Stimulated activated CD8-positive, alpha-beta memory T cell treated with anti-CD3 and anti-CD28 coated beads, Interleukin-2, amount 100 ng/mL, for 1 hour (primary cell): ENCODE data around the gene ST6GALNAC3.

Source experiments
- DNase-seq, 2 donors: peaks; one replicate each; pipeline ENCODE4 v3.0.0-alpha.2; 2020; ENCODE audit warnings: low read depth in 2 of 2

The ST6GALNAC3 gene

DNA sequence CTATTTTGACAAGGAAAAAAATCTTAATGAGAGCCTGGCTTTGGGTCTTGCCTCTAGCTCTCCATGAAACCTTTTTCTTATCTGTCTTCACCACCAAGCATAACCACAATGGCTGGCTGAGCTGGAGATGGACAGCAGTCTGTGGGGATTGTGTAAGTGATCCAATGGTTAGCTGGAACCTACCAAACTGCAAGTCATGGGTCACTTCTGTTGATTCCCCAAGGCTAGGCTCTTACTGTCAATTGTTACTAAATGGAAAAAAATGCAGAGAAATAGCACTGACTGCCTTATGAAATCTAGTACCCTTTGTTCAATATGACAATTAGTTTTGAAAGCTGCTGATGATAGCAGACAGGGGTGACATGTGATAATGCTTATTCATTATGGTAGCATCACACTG lies 359.0 kb downstream of the ST6GALNAC3 start:
- no peak for DNase-seq

DNA sequence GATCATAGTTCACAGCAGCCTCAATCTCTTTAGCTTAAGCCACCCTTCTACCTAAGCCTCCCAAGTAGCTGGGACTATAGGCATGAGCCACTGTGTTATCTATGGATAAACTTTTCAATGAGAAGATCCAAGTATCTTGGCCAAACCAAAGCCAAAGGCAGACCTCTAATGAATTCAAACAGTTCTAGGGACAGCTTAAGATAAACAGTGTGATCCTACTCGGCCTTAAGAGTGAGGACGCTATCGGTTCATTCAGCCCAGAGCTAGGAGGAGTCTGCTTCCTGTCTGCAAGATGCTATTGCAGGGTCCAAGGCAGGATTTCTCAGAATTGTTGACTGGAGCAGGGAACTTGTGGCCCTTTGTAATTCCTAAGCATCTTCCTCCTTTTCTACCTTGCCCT lies 368.7 kb downstream of the ST6GALNAC3 start:
- no peak for DNase-seq

DNA sequence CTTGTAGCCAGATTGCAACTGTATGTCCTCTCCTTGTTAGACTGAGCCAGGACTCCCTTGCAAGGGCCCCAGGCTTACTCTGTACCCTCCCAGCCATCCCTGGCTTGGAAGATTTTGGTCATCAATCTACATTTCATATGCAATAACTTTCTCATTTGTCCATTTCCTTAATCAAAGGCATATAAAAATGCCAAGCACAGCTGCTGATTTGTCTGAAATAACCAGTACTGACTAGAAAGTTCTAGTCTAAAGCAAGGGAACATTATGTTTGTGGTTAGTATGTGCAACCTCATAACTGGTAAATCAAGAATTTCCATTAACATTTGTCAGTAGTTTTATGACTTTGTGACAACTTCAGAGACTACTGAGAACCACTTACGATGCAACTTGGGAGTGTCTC lies 370.2 kb downstream of the ST6GALNAC3 start:
- DNase-seq = no peak

DNA sequence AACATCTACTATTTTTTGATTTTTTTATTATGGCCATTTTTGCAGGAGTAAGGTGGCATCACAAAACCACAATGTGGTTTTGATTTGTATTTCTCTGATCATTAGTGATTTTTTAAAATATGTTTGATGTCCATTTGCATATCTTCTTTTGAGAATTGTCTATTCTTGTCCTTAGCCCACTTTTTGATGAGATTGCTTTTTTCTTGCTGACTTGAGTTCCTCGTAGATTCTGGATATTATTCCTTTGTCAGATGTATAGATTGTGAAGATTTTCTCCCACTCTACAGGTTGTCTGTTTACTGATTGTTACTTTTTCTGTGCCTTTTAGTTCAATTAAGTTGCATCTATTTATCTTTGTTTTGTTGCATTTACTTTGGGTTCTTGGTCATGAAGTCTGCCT lies 375.7 kb downstream of the ST6GALNAC3 start:
- DNase-seq = no peak

DNA sequence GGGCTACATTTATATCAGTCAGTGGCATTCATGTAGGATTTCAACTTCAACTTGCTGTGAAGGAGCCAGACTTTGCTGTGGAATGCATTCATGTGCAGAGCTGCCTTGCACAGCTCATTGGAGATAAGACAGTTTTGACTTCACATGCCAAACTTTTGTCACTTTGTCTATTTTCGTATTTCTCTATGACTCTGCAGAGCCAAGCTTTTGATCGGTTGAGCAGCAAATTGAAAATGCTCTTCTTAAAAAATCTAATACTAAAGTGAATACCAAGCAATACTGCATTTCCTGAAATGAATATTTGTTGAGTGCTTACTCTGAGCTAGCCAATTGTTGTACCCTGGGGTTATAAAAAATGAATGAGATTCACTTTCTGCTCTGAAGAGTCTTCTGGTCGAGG lies 388.7 kb downstream of the ST6GALNAC3 start:
- DNase-seq = no peak

DNA sequence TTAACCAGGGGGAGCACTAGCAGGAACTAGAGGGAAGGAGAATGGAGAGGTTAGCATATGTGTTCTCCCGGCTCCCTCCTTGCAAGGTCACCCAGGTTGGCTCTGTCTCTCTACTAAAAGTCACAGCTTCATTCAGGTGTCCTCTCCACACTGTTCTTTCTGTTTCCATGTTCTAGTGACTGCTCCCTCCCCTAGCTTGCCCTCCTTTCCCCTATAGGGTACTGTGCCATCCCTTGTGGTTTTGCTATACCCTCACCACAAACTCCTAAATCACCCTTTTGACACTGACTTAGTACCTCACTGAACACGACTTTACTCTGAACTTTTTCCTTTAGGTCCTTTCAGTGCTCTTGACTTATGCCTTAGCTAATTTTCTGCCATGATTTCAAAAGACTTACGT lies 389.3 kb downstream of the ST6GALNAC3 start:
- no peak for DNase-seq

DNA sequence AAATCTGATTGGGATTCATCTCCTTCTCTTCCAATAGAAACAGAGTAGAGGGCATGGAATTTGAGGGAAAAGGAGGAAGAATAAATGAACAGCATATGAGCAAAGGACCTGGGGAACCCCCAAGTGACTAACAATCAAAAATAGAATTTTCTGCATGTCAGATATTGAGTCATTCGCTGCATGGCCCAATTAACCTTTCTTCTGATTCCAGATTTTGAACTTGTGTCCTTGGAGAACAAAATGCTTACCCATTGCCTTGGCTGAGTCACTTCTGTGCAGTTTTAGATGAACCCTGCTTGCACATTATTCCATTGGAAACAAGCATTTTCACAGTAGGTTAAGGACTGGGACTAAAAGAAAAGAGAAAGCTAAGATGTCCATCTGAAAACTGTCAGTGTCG lies 390.5 kb downstream of the ST6GALNAC3 start:
- DNase-seq = no peak

DNA sequence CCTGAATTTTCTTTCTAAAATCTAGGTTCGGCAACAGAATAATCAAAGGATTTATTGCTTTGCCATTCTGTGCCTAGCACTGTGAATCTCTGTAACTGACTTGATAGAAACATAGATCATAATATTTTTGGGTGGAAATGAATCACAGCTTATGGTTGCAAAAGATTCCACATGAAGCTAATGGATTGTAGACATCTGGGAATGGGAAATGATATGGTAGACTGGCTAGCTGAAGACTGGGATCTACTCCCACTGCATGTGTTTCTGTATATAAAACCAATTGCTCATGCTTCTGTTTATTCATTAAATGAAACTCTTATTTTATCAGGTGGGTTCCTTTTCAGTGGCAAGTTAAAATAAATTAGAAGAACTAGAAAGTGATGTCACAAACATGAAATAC lies 395.6 kb downstream of the ST6GALNAC3 start:
- no peak for DNase-seq

DNA sequence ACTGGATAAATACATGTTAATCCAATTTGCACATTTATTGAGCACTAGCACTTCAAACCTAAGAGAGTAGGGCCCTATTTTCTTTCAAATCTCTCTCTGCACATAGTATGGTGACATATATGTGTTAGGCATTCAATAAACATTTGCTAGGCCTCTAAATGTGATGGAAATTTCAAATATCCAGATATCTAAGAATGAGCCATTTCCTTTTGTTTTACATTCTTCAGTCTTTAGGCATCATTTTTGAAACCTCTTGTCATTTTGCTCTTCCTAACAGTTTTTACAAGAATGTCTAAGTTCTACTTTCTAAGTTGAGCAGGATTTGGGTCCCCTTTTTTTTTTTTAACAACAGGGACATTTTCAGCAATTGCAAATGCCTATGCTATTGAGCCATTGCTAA lies 397.0 kb downstream of the ST6GALNAC3 start:
- no peak for DNase-seq

DNA sequence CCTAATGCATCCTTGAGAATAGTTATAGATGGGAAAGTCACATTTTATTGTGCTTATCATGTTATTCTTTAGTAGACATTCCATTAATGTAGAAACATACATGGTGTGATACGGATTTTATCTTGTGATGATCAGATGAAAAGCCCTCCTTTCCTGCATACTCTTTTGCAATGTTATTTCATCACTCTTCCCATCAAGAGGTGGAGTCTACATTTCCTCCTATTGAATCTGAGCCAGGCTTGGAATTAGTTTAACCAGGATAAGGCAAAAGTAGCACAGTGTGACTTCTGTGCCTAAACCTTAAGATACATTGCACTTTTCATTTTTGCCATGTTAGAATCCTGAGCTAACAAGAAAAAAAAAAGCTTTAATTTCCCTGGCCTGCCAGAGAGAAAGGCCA lies 399.0 kb downstream of the ST6GALNAC3 start:
- no peak for DNase-seq

DNA sequence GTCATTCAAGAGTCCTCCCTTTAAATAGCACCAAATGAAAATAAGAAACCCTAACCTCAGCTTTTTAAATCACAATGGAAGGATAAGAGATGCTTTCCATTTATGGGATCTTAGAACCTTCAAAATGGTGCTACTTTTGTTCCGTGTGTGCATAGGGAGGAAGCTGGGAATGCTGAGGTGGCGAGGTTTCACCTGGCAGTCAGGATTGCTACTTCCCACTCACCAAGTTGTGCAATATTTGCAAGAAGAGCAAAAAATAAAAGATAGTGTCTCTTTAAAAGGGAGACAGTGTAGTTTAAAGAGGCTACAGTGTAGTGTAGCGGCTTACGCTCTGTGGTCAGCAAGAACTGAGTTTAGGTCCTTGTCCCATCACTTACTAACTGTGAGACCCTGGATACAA lies 400.4 kb downstream of the ST6GALNAC3 start:
- no peak for DNase-seq

DNA sequence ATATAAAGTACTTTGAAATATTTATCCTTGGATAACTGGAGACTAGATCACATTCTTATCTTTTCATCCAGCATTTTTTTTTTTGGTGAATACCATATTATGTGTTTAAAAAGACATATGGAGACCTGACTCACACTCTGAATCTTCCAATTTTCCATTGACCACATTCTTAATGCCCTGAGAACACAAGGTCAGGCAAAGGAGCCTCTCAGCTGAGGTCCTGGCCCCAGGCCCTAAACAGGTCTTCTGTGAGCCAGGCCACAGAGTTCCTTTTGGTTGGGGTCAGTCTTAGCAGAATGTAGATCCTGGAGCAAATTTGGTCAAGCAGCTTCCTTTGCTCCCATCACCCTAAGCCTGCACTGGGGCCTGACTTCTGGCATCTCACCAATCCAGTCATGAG lies 402.6 kb downstream of the ST6GALNAC3 start:
- DNase-seq = no peak

DNA sequence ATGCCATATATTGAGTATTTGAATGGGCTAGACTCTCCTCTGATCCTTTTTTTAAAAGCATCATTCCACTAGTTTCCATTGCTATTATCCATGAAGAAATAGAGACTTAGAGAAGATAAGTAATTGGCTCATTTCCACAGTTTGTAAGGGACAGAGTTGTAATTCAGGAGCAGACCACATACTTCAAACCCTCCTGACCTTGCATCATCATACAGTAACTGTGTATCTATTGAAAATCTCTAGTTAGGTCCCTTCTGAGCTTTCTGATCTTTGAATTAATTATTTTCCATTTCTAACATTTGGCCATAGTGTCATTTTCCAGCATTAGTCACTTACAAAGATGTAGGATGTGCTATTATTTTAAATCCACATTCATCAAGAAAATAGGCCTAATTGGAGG lies 406.3 kb downstream of the ST6GALNAC3 start:
- no peak for DNase-seq

DNA sequence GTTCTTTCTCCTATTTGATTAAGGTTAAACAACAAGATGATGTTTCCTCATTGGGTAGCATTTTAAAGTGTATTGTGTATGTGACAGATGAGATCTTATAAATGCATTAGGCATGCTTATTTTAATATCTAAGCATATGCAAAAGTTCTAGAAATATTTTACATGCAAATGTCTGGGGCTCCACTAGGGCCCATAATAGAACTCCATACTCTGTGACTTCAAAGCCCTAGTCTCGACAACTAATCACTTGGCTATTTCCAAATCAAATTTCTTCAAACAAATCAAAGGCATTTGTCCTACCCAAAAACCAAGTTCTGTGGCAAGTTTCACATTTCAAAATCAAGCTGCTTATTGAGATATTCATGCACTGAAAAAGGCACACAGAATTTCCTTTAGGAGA lies 407.1 kb downstream of the ST6GALNAC3 start:
- DNase-seq = no peak

DNA sequence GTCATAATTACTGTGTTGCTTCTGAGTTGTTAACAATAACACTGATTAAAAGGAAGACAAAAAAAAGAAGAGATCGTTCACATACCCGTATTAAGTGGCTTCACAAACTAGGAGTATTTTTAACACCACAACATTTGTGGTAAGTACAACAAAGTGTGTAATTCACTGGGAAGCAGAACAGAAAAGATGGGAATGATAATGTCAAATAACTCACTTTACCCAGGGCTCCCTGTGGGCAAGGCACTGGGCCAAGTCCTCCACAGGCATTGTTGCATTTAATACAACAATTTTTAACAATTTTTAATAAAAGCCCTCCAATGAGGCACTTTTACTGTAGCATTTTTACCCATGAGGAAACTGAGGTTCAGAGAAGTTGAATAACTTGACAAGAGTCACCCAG lies 407.7 kb downstream of the ST6GALNAC3 start:
- DNase-seq = no peak

DNA sequence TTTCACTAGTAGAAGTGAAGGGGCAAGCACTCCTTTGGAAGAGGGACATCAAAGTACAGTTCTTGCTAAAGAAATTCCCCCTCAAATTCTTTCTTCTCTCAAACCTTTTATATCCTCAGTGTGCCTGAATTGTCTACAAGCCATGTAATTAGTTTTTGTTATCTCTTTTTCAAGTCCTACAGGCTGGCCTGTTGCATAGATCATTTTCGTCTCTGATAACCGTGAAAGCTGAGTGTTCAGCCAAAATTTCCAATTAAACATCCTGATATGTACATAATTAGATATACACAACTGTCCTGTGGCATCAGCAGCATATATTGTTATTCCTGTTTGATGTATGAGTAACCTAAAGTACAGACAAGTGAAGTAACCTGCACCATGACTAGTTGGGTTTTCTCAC lies 417.2 kb downstream of the ST6GALNAC3 start:
- DNase-seq = no peak

DNA sequence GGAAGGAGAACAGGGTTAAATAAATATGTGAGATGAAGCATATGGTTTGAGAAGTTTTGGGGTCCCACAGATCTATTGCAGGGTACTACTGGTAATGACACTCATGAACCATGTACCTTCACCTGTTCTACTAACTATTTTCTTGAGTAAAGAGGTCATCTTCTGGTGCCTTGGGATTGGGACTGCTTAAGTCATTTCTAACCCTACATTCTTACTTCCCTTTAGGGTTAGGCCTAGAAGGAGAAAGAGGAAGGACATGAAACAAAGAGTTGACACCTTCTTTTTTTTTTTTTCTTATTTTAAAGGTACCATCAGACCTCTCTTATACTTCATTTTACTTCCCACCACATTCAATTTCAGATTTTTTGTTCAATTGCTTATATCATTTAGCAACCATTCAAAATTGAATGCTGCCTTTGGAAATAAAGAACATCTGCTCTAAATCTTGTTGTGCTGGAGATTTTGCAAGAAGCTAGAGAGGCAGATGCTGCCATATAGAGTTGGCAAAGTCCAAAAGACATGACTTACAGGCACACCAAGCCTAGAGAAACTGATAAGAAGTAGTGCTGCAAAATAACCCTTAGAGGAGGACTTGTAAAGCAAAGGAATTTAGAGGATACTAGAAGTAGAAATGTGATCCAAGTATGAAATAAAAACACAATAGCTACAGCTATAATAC lies 418.3 kb downstream of the ST6GALNAC3 start:
- no peak for DNase-seq

DNA sequence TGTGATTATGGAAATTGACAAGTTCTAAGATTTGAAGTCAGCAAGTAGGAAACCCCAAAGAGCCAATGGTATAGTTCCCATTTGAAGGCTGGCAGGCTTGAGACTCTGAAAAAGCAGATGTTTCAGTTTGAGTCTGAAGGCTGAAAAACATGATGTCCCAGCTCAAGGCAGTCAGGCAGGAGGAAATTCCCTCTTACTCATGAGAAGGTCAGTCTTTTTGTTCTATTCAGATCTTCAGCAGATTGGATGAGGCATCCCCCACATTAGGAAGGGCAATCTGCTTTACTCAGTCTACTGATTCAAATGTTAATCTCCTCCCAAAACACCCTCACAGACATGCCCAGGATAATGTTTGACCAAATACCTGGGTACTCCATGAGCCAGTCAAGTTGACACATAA lies 420.3 kb downstream of the ST6GALNAC3 start:
- DNase-seq = no peak

DNA sequence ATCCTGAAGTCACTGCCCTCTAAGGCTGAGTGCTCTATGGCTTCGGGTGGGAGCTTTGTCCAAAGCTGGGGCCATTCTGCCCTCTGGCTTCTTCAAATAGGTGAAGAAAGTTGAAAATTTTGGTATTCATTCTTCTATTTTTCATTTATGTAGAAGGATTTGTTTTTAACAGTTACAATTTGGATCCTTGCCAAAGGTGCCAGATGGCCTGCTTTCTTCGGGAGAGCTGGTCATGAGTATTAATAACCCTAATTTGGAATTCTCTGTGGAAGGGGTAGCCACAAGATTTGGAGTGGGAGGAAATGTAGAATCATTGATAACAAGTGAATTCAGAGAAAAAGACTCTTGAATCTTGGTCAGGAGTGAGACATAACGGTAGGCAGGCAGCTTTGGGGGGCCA lies 422.3 kb downstream of the ST6GALNAC3 start:
- no peak for DNase-seq

DNA sequence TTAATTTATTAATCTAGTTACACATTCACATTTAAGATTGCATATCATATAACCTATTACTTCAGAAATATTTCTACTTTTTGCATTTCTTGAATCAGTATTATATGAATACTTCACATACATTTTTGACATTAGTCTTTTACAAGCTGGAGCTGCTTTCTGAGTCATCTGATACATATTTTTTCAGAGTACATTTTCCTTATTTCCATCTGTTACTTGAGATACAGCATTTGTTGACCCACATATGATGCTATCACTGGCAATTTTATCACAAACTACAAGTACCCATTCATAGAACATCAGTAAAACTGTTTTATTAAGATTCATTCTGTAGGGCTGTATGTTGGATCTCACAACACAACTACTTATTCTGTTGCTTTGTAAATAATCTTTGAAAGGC lies 425.6 kb downstream of the ST6GALNAC3 start:
- DNase-seq = no peak

DNA sequence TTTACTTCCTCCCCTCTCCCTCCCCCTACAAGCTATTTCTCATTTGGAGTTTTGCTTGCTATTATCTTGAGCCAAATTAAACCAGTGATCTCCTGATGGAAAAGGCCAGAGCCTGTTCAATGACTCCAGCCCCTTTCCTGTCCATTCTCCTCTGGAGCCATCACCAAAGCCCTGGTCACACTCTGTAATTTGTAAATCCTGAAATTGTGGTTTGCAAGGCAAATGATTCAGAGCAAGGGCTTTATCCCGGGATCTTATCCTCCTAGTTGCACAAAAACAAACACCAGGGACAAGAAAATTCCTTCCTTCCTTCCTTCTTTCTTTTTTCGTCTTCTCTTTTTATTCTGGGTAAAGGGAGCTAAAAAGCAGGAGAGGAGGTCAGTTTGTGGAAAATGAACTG lies 426.6 kb downstream of the ST6GALNAC3 start:
- DNase-seq = no peak

DNA sequence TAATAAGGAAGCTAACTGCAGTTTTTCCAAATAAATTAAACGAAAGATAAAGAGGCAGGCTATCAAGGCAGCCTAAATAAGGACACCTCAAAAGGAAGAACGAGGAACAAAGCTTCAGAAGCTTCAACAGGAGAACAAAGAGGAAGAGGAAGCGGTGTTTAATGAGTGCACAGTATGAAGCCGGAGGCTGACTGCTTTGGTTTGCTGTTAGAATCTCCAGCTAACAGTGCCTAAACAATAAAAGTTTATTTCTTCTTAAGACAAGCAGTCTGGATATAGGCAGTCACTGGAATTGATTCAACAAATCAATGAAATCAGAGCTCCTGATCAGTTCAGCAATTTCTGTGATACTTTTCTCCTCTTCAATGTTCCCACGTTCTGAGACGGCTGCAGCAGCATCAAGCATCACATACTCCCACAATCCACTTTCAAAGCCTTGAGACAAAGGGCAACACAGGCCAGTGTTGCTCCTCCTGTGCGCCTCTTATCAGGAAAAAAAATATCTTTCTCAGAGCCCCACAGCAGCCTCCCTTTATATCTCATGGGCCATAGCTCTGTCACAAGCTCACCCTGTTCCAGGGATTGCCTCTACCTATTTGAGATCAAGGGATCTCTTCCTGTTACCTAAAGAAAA lies 427.2 kb downstream of the ST6GALNAC3 start:
- no peak for DNase-seq

DNA sequence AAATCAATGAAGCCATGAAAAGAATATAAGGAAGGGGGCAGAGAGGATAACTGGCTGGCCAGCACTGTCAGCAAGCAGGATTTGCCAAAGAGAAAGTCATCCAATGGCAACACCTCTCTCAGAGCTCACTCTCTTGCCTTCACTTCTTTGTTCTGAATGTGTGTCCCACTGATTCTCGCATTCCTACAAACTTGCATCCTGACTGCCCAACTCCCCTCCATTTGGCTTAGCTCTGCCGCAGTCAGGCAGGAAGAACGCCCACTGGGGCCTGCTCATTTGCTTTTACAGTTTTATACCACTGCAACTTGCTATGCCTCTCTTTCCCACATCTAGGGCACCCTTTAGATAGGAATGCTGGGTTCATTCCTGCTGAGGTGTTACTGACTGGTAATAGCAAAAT lies 428.6 kb downstream of the ST6GALNAC3 start:
- DNase-seq = no peak

DNA sequence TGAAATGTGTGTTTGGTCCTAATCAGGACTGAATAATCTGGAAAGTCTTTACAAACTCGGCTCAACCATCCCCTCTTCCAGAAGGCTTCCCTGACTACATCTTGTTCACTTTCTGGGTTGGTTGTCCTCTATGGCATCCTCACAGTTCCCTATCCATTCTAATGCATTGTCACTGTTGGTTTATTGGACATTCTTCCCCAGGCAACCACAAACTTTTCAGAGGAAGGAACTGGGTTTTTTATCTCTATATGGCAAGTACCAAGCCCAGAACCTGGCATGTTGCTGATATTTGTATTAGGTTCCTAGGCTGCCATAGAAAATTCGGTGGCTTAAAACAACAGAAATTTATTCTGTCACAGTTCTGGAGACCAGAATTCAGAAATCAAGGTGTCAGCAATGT lies 429.2 kb downstream of the ST6GALNAC3 start:
- DNase-seq = no peak
